ENCODE results near the gene ILDR2.
A peak's percentile ranks its signal among the peaks of the same experiment; 100 is the strongest.

ILDR2 gene

DNA sequence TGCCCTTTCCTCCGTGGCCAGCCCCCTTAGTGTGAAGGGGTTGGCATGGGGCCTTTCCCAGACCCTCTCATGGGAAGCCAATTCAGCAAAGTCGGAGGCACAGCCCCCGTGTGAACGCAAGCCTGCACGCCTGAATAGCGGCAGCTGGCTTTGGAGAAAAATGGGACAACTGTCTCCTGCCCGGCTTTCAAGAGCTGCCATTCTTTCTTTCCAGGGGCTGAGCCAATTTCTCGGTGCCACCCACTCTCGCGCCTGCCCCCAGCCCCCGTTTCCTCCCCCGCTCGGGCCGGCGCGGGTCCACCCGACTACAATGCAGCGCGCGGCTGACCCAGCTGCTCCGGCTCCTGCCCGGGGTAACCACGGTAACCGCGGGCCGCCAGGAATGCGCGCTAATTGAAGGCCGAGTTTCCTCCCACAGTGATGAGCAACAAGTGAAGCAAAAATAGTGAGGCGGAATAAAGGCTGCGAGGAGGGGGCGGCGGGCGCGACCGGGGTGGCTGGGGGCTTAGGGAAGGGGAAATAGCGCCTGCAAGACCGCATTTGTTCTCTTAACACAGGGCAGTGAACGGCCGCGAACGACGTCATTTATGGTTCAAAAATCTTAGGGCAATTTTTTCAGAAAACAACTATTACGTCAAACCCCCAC is 27.8 kb downstream of the ILDR2 start:
- Histone ChIP-seq H3K4me1 (ENCODE audit: control insufficient read depth, insufficient read depth, low read length) (peaks cover 36% of the 10 kb centered on the region), H3K36me3 (ENCODE audit: control insufficient read depth, insufficient read depth, low read length) (no peaks in the 10 kb centered on the region), H3K9ac (ENCODE audit: low read length) (no peak overlapping the region), H3K27ac (ENCODE audit: low read depth, low read length) (no peak overlapping the region), H3K9me3 (ENCODE audit: control insufficient read depth, insufficient read depth, low read depth, low read length) (no peaks in the 10 kb centered on the region), H3K27me3 (ENCODE audit: control insufficient read depth, insufficient read depth, low read length) (peaks cover 36% of the 10 kb centered on the region), H3K4me3 (ENCODE audit: low read depth, low read length) (peak overlapping the region; percentile 54)

GRCh38 chr1:166944186-166944967 is 31.0 kb downstream of the ILDR2 start:
- Histone ChIP-seq H3K9ac (ENCODE audit: low read length) (no peak overlapping the region), H3K27me3 (ENCODE audit: control insufficient read depth, insufficient read depth, low read length) (peaks cover 36% of the 10 kb centered on the region), H3K4me1 (ENCODE audit: control insufficient read depth, insufficient read depth, low read length) (peaks cover 16% of the 10 kb centered on the region), H3K36me3 (ENCODE audit: control insufficient read depth, insufficient read depth, low read length) (no peaks in the 10 kb centered on the region), H3K27ac (ENCODE audit: low read depth, low read length) (no peak overlapping the region), H3K9me3 (ENCODE audit: control insufficient read depth, insufficient read depth, low read depth, low read length) (no peaks in the 10 kb centered on the region), H3K4me3 (ENCODE audit: low read depth, low read length) (no peak overlapping the region)

GRCh38 chr1:166939741-166940375 is 35.5 kb downstream of the ILDR2 start:
- H3K4me3 ChIP-seq (ENCODE audit: low read depth, low read length): no peak overlapping the region
- no peaks in the 10 kb centered on the region for H3K4me1 ChIP-seq (ENCODE audit: control insufficient read depth, insufficient read depth, low read length)
- H3K27ac ChIP-seq (ENCODE audit: low read depth, low read length): no peak overlapping the region
- no peak overlapping the region for H3K9ac ChIP-seq (ENCODE audit: low read length)
- no peaks in the 10 kb centered on the region for H3K36me3 ChIP-seq (ENCODE audit: control insufficient read depth, insufficient read depth, low read length)
- H3K9me3 ChIP-seq (ENCODE audit: control insufficient read depth, insufficient read depth, low read depth, low read length): no peaks in the 10 kb centered on the region
- 0 out of 2 replicates have a peak, but pooled peaks cover 3% of the 10 kb centered on the region for H3K27me3 ChIP-seq (ENCODE audit: control insufficient read depth, insufficient read depth, low read length)

DNA sequence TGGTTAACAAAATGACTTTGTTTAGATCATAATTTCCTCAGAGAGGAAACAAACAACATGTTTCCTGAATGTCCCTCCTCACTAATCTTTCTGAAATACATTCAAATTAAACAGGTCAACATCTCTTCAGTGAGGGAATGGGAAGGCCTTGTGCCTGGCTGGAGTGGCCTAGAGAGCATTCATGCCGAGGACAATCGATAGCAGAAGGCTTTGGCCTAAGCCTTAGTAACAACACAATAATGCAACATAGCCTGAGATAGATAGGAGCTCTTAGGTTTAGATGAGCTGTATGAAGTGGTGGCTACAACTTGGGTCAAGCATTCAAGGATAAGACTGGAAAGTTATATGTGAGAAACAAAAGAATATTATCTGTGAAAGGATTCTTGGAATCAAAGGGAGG is 37.4 kb downstream of the ILDR2 start:
- Histone ChIP-seq H3K36me3 (ENCODE audit: control insufficient read depth, insufficient read depth, low read length) (no peaks in the 10 kb centered on the region), H3K4me1 (ENCODE audit: control insufficient read depth, insufficient read depth, low read length) (no peaks in the 10 kb centered on the region), H3K9me3 (ENCODE audit: control insufficient read depth, insufficient read depth, low read depth, low read length) (no peaks in the 10 kb centered on the region), H3K27me3 (ENCODE audit: control insufficient read depth, insufficient read depth, low read length) (no peaks in the 10 kb centered on the region), H3K4me3 (ENCODE audit: low read depth, low read length) (no peak overlapping the region), H3K27ac (ENCODE audit: low read depth, low read length) (no peak overlapping the region), H3K9ac (ENCODE audit: low read length) (no peak overlapping the region)

- no peaks in the 10 kb centered on the region for H3K27me3 ChIP-seq (ENCODE audit: control insufficient read depth, insufficient read depth, low read length)
- no peaks in the 10 kb centered on the region for H3K36me3 ChIP-seq (ENCODE audit: control insufficient read depth, insufficient read depth, low read length)
- H3K9me3 ChIP-seq (ENCODE audit: control insufficient read depth, insufficient read depth, low read depth, low read length): no peaks in the 10 kb centered on the region
- no peak overlapping the region for H3K4me3 ChIP-seq (ENCODE audit: low read depth, low read length)
- H3K9ac ChIP-seq (ENCODE audit: low read length): no peak overlapping the region
- H3K4me1 ChIP-seq (ENCODE audit: control insufficient read depth, insufficient read depth, low read length): peaks cover 2% of the 10 kb centered on the region; the same call in 1 of the 2 replicates
- no peak overlapping the region for H3K27ac ChIP-seq (ENCODE audit: low read depth, low read length)
These were observed 38.0 kb downstream of the ILDR2 start for GRCh38 chr1:166937329-166937728.

- no peak overlapping the region for H3K9ac ChIP-seq (ENCODE audit: low read length)
- H3K9me3 ChIP-seq (ENCODE audit: control insufficient read depth, insufficient read depth, low read depth, low read length): no peaks in the 10 kb centered on the region
- H3K27ac ChIP-seq (ENCODE audit: low read depth, low read length): no peak overlapping the region
- H3K36me3 ChIP-seq (ENCODE audit: control insufficient read depth, insufficient read depth, low read length): no peaks in the 10 kb centered on the region
- H3K27me3 ChIP-seq (ENCODE audit: control insufficient read depth, insufficient read depth, low read length): no peaks in the 10 kb centered on the region
- H3K4me1 ChIP-seq (ENCODE audit: control insufficient read depth, insufficient read depth, low read length): peaks cover 3% of the 10 kb centered on the region; the same call in 1 of the 2 replicates
- H3K4me3 ChIP-seq (ENCODE audit: low read depth, low read length): no peak overlapping the region
These were observed 41.7 kb downstream of the ILDR2 start for GRCh38 chr1:166933633-166934032.

DNA sequence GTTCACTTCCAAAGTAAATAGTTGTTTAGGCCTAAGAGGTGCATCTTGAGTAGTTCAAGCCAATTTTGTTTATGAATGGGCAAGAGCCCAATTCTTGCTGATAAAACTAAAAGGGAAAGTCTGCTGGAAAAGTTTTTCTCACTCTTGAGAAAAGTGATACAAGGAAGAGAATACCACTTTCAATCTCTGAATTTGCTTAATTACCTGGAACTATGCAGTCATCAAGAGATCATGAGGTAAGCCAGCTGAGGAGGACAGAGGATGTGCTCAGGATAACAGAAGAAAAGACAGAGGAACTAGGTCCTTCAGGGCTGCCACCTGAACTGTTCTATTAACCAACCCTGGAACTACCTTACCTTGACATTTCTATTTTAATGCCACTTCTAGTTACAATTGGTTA is 42.2 kb downstream of the ILDR2 start:
- no peaks in the 10 kb centered on the region for H3K27me3 ChIP-seq (ENCODE audit: control insufficient read depth, insufficient read depth, low read length)

DNA sequence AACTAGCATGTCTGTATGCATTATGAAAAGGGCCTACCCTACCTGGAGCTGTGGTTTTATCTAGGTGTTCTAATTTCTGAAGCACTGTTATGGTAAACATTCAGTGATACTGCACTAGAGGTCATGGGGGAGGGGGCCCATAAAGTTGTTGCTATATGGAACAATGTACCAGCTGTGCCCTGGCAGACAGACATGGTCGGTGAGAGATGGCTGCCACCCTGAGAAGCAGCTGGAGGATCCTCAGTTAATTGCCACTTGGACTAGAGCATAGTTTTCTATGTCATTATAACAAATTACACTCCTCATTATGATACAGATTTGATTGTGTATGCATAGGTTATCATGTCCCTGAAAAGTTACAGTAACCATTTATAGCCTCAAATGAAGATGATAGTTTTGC is 45.4 kb downstream of the ILDR2 start:
- Histone ChIP-seq H3K4me3 (ENCODE audit: low read depth, low read length) (no peak overlapping the region), H3K4me1 (ENCODE audit: control insufficient read depth, insufficient read depth, low read length) (peaks cover 14% of the 10 kb centered on the region; the same call in 1 of the 2 replicates)

More for the DNA sequence above, 42.2 kb downstream of the ILDR2 start:
- H3K4me1 ChIP-seq (ENCODE audit: control insufficient read depth, insufficient read depth, low read length): peaks cover 3% of the 10 kb centered on the region; the same call in 1 of the 2 replicates
- H3K4me3 ChIP-seq (ENCODE audit: low read depth, low read length): no peak overlapping the region
- H3K36me3 ChIP-seq (ENCODE audit: control insufficient read depth, insufficient read depth, low read length): no peaks in the 10 kb centered on the region
- no peak overlapping the region for H3K27ac ChIP-seq (ENCODE audit: low read depth, low read length)
- no peaks in the 10 kb centered on the region for H3K9me3 ChIP-seq (ENCODE audit: control insufficient read depth, insufficient read depth, low read depth, low read length)
- H3K9ac ChIP-seq (ENCODE audit: low read length): no peak overlapping the region

DNA sequence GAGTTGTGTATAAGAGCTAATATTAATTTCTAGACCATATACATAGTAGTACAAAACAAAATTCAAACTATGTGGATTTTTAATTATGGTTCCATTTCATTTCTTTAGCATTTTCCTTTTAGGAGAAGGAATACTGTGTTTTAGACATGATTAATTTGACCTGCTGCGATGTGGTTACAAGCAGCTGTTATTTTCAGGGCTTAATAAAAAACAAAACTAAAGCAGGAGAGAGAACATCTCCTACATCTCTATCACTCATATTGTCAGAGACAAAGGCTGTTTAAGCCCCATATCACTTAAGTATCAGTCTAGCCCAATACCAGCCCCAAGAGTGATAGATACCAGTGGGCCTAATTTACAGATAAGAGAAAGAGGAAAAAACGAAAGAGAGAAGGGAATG is 47.6 kb downstream of the ILDR2 start:
- Histone ChIP-seq H3K9me3 (ENCODE audit: control insufficient read depth, insufficient read depth, low read depth, low read length) (no peaks in the 10 kb centered on the region), H3K4me1 (ENCODE audit: control insufficient read depth, insufficient read depth, low read length) (peaks cover 14% of the 10 kb centered on the region; the same call in 1 of the 2 replicates), H3K27me3 (ENCODE audit: control insufficient read depth, insufficient read depth, low read length) (peaks cover 7% of the 10 kb centered on the region), H3K9ac (ENCODE audit: low read length) (no peak overlapping the region), H3K36me3 (ENCODE audit: control insufficient read depth, insufficient read depth, low read length) (no peaks in the 10 kb centered on the region), H3K27ac (ENCODE audit: low read depth, low read length) (no peak overlapping the region), H3K4me3 (ENCODE audit: low read depth, low read length) (no peak overlapping the region)

More for the DNA sequence above, 45.4 kb downstream of the ILDR2 start:
- H3K27ac ChIP-seq (ENCODE audit: low read depth, low read length): no peak overlapping the region
- H3K36me3 ChIP-seq (ENCODE audit: control insufficient read depth, insufficient read depth, low read length): no peaks in the 10 kb centered on the region
- no peaks in the 10 kb centered on the region for H3K9me3 ChIP-seq (ENCODE audit: control insufficient read depth, insufficient read depth, low read depth, low read length)
- no peaks in the 10 kb centered on the region for H3K27me3 ChIP-seq (ENCODE audit: control insufficient read depth, insufficient read depth, low read length)
- no peak overlapping the region for H3K9ac ChIP-seq (ENCODE audit: low read length)

DNA sequence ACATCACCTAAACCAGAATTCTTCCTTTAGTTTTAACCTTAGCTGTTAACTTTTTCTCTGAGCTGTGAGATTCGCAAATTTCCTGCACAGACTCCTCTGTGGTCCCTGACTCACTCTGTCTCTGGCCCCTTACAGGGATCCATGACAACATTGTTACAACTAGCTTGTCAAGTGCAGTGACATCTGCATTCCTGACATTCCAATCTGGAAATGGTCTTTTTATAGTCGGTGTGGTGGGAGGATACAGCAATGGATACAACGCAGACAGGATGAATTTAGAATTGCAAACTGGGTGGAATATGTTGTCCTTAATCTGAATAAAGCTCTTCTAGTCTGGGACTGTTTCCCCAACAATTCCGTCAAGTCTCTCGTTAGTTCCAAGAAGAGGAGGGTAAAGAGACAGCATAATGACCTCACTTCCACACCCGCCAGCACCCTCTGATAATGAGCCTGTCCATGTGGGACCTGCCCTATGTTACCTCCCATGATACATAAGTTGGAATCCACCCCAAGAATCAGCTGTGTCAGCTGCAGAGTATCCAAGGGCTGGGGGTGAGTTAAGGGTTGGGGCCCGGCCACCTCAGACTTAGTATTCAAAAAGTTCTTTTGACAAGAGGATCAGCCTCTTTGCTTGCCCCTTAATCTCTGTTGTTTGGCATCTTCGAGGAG is 49.4 kb downstream of the ILDR2 start:
- Histone ChIP-seq H3K27me3 (ENCODE audit: control insufficient read depth, insufficient read depth, low read length) (peaks cover 25% of the 10 kb centered on the region), H3K9me3 (ENCODE audit: control insufficient read depth, insufficient read depth, low read depth, low read length) (no peaks in the 10 kb centered on the region), H3K9ac (ENCODE audit: low read length) (no peak overlapping the region), H3K4me3 (ENCODE audit: low read depth, low read length) (no peak overlapping the region), H3K27ac (ENCODE audit: low read depth, low read length) (no peak overlapping the region), H3K36me3 (ENCODE audit: control insufficient read depth, insufficient read depth, low read length) (no peaks in the 10 kb centered on the region), H3K4me1 (ENCODE audit: control insufficient read depth, insufficient read depth, low read length) (peaks cover 10% of the 10 kb centered on the region; the same call in 1 of the 2 replicates)

Data from HUES6 (cell line).